ENCODE results near the gene DTNB. TPM values are rescaled to one million over a fixed set of nuclear protein-coding genes. Genes with fewer than 3 reads are reported as not detected.

Gene DTNB
- total and polyA plus RNA-seq, 10 of the 15 experiments (the other 5 are each of a cell fraction or from before 2014, with no cell fraction given) = 4.5 to 30.6 (median 11.9) TPM

- intact Hi-C loops (cut with micrococcal nuclease; ENCODE audit: unreplicated experiment) (no loop called here), in situ Hi-C loops (cut with MboI) (no loop called here)
- WGBS (ENCODE audit: insufficient coverage, insufficient replicate concordance, low lambda C conversion rate, missing lambda C conversion rate) = 93% methylated on average over 17 of the region's 17 CpGs
- ATAC-seq = no peak
- Histone ChIP-seq H2AFZ (ENCODE audit: control insufficient read depth, low read depth, low read length) (no peak overlapping the region), H3K27ac (ENCODE audit: control insufficient read depth, insufficient read depth) (no peak overlapping the region), H3K36me3 (ENCODE audit: control insufficient read depth in 2 of 2, insufficient read depth in 2 of 2, low read length in 1 of 2) (no peaks in the 10 kb centered on the region), H3K4me1 (ENCODE audit: control insufficient read depth, insufficient read depth, low read length) (no peaks in the 10 kb centered on the region), H3K4me3 (no peak overlapping the region), H4K20me1 (ENCODE audit: control insufficient read depth, insufficient read depth) (no peaks in the 10 kb centered on the region), H3K79me2 (ENCODE audit: control insufficient read depth, insufficient read depth, low read length) (no peaks in the 10 kb centered on the region), H3K9ac (ENCODE audit: control insufficient read depth, insufficient read depth, low read length) (no peak overlapping the region), H3K27me3 (replicated peaks in 1 of 2; ENCODE audit: control insufficient read depth in 2 of 2, insufficient read depth in 2 of 2, low read length in 1 of 2) (no peaks in the 10 kb centered on the region), H3K9me3 (replicated peaks; ENCODE audit: control insufficient read depth, insufficient read depth, low read length) (no peaks in the 10 kb centered on the region), H3K4me2 (ENCODE audit: control insufficient read depth, insufficient read depth) (no peak overlapping the region)
- no peak for TF ChIP-seq SREBF2 (IDR thresholded peaks at IDR 0.05; ENCODE audit: low read length)
- TF ChIP-seq FOS (IDR thresholded peaks at IDR 0.05; ENCODE audit: borderline replicate concordance, extremely low read depth, insufficient read length) = no peak
- TF ChIP-seq CHD1 (IDR thresholded peaks at IDR 0.05; ENCODE audit: low read depth, low read length) = no peak
- no peak for TF ChIP-seq SMAD1 (IDR thresholded peaks at IDR 0.05; ENCODE audit: low read depth, partially characterized antibody)
- TF ChIP-seq, protein P1, sequence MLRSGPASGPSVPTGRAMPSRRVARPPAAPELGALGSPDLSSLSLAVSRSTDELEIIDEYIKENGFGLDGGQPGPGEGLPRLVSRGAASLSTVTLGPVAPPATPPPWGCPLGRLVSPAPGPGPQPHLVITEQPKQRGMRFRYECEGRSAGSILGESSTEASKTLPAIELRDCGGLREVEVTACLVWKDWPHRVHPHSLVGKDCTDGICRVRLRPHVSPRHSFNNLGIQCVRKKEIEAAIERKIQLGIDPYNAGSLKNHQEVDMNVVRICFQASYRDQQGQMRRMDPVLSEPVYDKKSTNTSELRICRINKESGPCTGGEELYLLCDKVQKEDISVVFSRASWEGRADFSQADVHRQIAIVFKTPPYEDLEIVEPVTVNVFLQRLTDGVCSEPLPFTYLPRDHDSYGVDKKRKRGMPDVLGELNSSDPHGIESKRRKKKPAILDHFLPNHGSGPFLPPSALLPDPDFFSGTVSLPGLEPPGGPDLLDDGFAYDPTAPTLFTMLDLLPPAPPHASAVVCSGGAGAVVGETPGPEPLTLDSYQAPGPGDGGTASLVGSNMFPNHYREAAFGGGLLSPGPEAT (IDR thresholded peaks at IDR 0.05; ENCODE audit: low read depth) = no peak
- no peak for TF ChIP-seq BACH1 (IDR thresholded peaks at IDR 0.05; ENCODE audit: borderline replicate concordance)
- TF ChIP-seq, protein P2, sequence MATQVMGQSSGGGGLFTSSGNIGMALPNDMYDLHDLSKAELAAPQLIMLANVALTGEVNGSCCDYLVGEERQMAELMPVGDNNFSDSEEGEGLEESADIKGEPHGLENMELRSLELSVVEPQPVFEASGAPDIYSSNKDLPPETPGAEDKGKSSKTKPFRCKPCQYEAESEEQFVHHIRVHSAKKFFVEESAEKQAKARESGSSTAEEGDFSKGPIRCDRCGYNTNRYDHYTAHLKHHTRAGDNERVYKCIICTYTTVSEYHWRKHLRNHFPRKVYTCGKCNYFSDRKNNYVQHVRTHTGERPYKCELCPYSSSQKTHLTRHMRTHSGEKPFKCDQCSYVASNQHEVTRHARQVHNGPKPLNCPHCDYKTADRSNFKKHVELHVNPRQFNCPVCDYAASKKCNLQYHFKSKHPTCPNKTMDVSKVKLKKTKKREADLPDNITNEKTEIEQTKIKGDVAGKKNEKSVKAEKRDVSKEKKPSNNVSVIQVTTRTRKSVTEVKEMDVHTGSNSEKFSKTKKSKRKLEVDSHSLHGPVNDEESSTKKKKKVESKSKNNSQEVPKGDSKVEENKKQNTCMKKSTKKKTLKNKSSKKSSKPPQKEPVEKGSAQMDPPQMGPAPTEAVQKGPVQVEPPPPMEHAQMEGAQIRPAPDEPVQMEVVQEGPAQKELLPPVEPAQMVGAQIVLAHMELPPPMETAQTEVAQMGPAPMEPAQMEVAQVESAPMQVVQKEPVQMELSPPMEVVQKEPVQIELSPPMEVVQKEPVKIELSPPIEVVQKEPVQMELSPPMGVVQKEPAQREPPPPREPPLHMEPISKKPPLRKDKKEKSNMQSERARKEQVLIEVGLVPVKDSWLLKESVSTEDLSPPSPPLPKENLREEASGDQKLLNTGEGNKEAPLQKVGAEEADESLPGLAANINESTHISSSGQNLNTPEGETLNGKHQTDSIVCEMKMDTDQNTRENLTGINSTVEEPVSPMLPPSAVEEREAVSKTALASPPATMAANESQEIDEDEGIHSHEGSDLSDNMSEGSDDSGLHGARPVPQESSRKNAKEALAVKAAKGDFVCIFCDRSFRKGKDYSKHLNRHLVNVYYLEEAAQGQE (IDR thresholded peaks at IDR 0.05; ENCODE audit: low read depth, low read length) = no peak
- TF ChIP-seq GATAD2B (conservative IDR thresholded peaks at IDR 0.05; ENCODE audit: low read depth) = no peak
- TF ChIP-seq ZNF274 (IDR thresholded peaks at IDR 0.05; ENCODE audit: insufficient read depth, insufficient read length) = no peak
- TF ChIP-seq PAX8 (IDR thresholded peaks at IDR 0.05) = no peak
- no peak for TF ChIP-seq JUNB (IDR thresholded peaks at IDR 0.05)
- no peak for TF ChIP-seq STAT1 (conservative IDR thresholded peaks at IDR 0.05)
- TF ChIP-seq CBFB (IDR thresholded peaks at IDR 0.05; ENCODE audit: low read depth) = no peak
- TF ChIP-seq NR2C1 (IDR thresholded peaks at IDR 0.05) = no peak
- TF ChIP-seq CHD2 (IDR thresholded peaks at IDR 0.05; ENCODE audit: borderline replicate concordance, low read depth, low read length) = no peak
- TF ChIP-seq JUND (IDR thresholded peaks at IDR 0.05; ENCODE audit: low read depth, low read length) = no peak
- ChIA-PET SMC1A (ENCODE audit: uncharacterized antibody, unreplicated experiment) (interaction anchor here (1.1 kb wide), 1 partner anchor 8 kb away, joined by 3 read pairs; no protein-coding TSS in a partner anchor), POLR2A (no interaction called here), CTCF (interaction anchor here (1.6 kb wide), 1 partner anchor 32 kb away, joined by 7 read pairs; no protein-coding TSS in a partner anchor), RAD21 (ENCODE audit: unreplicated experiment) (no interaction called here)
- DNase-seq (ENCODE audit: low read depth, low spot score) = no peak
- BruUV-seq (replicated peaks) = no TSS peak
- no peak for FAIRE-seq
Observed at GRCh38 chr2:25639696-25640095, 33.7 kb downstream of the DTNB start.

All from GM12878 (cell line).